ENCODE measurements around the gene KMT2A.

DNA sequence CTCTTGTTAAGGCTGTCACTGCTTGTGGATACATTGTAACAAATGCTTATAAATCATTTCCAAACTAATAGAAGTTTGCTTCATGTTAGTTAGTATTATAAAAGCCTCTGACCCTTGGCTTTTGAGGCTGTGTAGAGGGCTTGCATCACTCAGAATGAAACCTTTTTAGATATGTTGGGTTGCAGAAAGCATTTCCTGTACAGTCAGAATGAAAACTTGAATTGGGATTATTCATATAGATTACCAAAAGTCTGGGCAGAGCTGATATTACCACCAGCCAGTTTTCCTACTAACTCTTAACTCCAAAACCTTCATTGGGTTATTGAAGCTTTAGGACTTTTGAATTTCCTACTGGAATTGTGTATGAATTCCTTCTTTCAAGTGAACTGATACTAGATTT, 12.0 kb downstream of the KMT2A start:
- TF ChIP-seq, protein P1, sequence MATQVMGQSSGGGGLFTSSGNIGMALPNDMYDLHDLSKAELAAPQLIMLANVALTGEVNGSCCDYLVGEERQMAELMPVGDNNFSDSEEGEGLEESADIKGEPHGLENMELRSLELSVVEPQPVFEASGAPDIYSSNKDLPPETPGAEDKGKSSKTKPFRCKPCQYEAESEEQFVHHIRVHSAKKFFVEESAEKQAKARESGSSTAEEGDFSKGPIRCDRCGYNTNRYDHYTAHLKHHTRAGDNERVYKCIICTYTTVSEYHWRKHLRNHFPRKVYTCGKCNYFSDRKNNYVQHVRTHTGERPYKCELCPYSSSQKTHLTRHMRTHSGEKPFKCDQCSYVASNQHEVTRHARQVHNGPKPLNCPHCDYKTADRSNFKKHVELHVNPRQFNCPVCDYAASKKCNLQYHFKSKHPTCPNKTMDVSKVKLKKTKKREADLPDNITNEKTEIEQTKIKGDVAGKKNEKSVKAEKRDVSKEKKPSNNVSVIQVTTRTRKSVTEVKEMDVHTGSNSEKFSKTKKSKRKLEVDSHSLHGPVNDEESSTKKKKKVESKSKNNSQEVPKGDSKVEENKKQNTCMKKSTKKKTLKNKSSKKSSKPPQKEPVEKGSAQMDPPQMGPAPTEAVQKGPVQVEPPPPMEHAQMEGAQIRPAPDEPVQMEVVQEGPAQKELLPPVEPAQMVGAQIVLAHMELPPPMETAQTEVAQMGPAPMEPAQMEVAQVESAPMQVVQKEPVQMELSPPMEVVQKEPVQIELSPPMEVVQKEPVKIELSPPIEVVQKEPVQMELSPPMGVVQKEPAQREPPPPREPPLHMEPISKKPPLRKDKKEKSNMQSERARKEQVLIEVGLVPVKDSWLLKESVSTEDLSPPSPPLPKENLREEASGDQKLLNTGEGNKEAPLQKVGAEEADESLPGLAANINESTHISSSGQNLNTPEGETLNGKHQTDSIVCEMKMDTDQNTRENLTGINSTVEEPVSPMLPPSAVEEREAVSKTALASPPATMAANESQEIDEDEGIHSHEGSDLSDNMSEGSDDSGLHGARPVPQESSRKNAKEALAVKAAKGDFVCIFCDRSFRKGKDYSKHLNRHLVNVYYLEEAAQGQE (IDR thresholded peaks at IDR 0.05; ENCODE audit: low read depth), result no peak
- TF ChIP-seq TAF1 (IDR thresholded peaks at IDR 0.05; ENCODE audit: low read depth) (no peak), CEBPB (IDR thresholded peaks at IDR 0.05) (no peak), FOXM1 (IDR thresholded peaks at IDR 0.05; ENCODE audit: borderline replicate concordance, low read depth) (no peak), EP300 (IDR thresholded peaks at IDR 0.05; ENCODE audit: borderline replicate concordance) (no peak), TEAD4 (IDR thresholded peaks at IDR 0.05) (no peak), YY1 (IDR thresholded peaks at IDR 0.05; ENCODE audit: low read depth) (no peak), CREB1 (IDR thresholded peaks at IDR 0.05; ENCODE audit: low read depth) (no peak), ZBTB7A (IDR thresholded peaks at IDR 0.05; ENCODE audit: low read depth) (no peak)
- TF ChIP-seq, protein P2, sequence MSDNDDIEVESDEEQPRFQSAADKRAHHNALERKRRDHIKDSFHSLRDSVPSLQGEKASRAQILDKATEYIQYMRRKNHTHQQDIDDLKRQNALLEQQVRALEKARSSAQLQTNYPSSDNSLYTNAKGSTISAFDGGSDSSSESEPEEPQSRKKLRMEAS (IDR thresholded peaks at IDR 0.05), result no peak

Data from Ishikawa (cell line).